Measurements from ENCODE around the gene MCF2.

- TF ChIP-seq CTCF (conservative IDR thresholded peaks at IDR 0.05; ENCODE audit: low read depth, low read length) (no peak), EZH2 (IDR thresholded peaks at IDR 0.05; ENCODE audit: borderline replicate concordance, low read depth, low read length, poor library complexity, severe bottlenecking) (no peak)
Measured at GRCh38 chrX:139692506-139692849, 15.5 kb downstream of the MCF2 start.
